Ectodermal cell (in vitro differentiated cells): ENCODE data around the gene MYL5.
"Not testable (repeated sequence)": the region's sequence is repeated elsewhere in the genome, so short reads cannot be mapped to it uniquely, and the experiment has no call there.

Source experiments
- H3K27ac ChIP-seq: 2 replicates; pipeline ENCODE4 v1.7.0; 2013; ENCODE audit warnings: mild to moderate bottlenecking, low read depth, low read length; ENCODE audit not compliant: insufficient read depth, poor library complexity, severe bottlenecking
- H3K27me3 ChIP-seq: 2 replicates; pipeline ENCODE4 v1.7.0; 2013; ENCODE audit warnings: mild to moderate bottlenecking, low read length; ENCODE audit not compliant: insufficient read depth, control insufficient read depth, poor library complexity, severe bottlenecking
- H3K36me3 ChIP-seq: one replicate; pipeline ENCODE4 v1.7.0; 2013; ENCODE audit warnings: low read length; ENCODE audit not compliant: control insufficient read depth, insufficient read depth
- H3K4me1 ChIP-seq: one replicate; pipeline ENCODE4 v1.7.0; 2013; ENCODE audit warnings: low read length; ENCODE audit not compliant: control insufficient read depth, insufficient read depth
- H3K4me3 ChIP-seq: 2 replicates; pipeline ENCODE4 v1.7.0; 2013; ENCODE audit warnings: low read depth, low read length, control low read depth; ENCODE audit not compliant: insufficient read depth
- H3K9me3 ChIP-seq: 2 replicates; pipeline ENCODE4 v1.7.0; 2013; ENCODE audit warnings: mild to moderate bottlenecking, low read length, moderate library complexity; ENCODE audit not compliant: control insufficient read depth
- WGBS, 2 experiments: methylation state at CpG; one replicate each; pipeline ENCODE4 v1.1.7; 2013; ENCODE audit warnings: missing lambda C conversion rate in 2 of 2; 5-methylcytosine and 5-hydroxymethylcytosine counted together

The MYL5 gene

GRCh38 chr4:629915-630641 lies 44.3 kb upstream of the MYL5 start:
- Histone ChIP-seq H3K27ac (no peak overlapping the region), H3K4me3 (no peak overlapping the region), H3K27me3 (no peaks in the 10 kb centered on the region), H3K36me3 (no peaks in the 10 kb centered on the region), H3K9me3 (no peaks in the 10 kb centered on the region), H3K4me1 (peaks cover 13% of the 10 kb centered on the region)
- 80 to 82% methylated on average over 20 of the region's 20 CpGs for WGBS, 2 experiments

- WGBS, 2 experiments: 89 to 90% methylated on average over 9 of the region's 9 CpGs
- H3K27me3 ChIP-seq: no peaks in the 10 kb centered on the region
These were observed 43.7 kb upstream of the MYL5 start for GRCh38 chr4:630656-631055.

GRCh38 chr4:632196-632790 lies 42.0 kb upstream of the MYL5 start:
- H3K4me3 ChIP-seq: no peak overlapping the region
- whole genome bisulfite sequencing, 2 experiments: 92 to 93% methylated on average over 16 of the region's 16 CpGs
- H3K27me3 ChIP-seq: no peaks in the 10 kb centered on the region
- H3K36me3 ChIP-seq: no peaks in the 10 kb centered on the region
- H3K9me3 ChIP-seq: no peaks in the 10 kb centered on the region
- peaks cover 9% of the 10 kb centered on the region for H3K4me1 ChIP-seq
- no peak overlapping the region for H3K27ac ChIP-seq

More at GRCh38 chr4:630656-631055, 43.7 kb upstream of the MYL5 start:
- Histone ChIP-seq H3K4me3 (no peak overlapping the region), H3K4me1 (peaks cover 9% of the 10 kb centered on the region), H3K36me3 (no peaks in the 10 kb centered on the region), H3K9me3 (no peaks in the 10 kb centered on the region), H3K27ac (no peak overlapping the region)

- Histone ChIP-seq H3K4me3 (no peak overlapping the region), H3K27ac (no peak overlapping the region), H3K4me1 (peaks cover 9% of the 10 kb centered on the region), H3K9me3 (no peaks in the 10 kb centered on the region), H3K27me3 (no peaks in the 10 kb centered on the region), H3K36me3 (no peaks in the 10 kb centered on the region)
- 93% methylated on average over 6 of the region's 6 CpGs for WGBS, 2 experiments
These were observed 41.4 kb upstream of the MYL5 start for GRCh38 chr4:632926-633325.

GRCh38 chr4:633406-633805 lies 40.9 kb upstream of the MYL5 start:
- Histone ChIP-seq H3K27ac (no peak overlapping the region), H3K27me3 (no peaks in the 10 kb centered on the region), H3K4me1 (peaks cover 9% of the 10 kb centered on the region)

GRCh38 chr4:633976-634598 lies 40.3 kb upstream of the MYL5 start:
- no peaks in the 10 kb centered on the region for H3K9me3 ChIP-seq
- no peak overlapping the region for H3K27ac ChIP-seq
- H3K4me1 ChIP-seq: peaks cover 9% of the 10 kb centered on the region
- H3K36me3 ChIP-seq: no peaks in the 10 kb centered on the region
- WGBS, 2 experiments: 88 to 90% methylated on average over 15 of the region's 15 CpGs
- H3K27me3 ChIP-seq: no peaks in the 10 kb centered on the region
- no peak overlapping the region for H3K4me3 ChIP-seq

More at GRCh38 chr4:633406-633805, 40.9 kb upstream of the MYL5 start:
- Histone ChIP-seq H3K9me3 (no peaks in the 10 kb centered on the region), H3K36me3 (no peaks in the 10 kb centered on the region), H3K4me3 (no peak overlapping the region)
- WGBS, 2 experiments: 77 to 80% methylated on average over 9 of the region's 9 CpGs

- Histone ChIP-seq H3K27ac (no peak overlapping the region), H3K4me3 (no peak overlapping the region), H3K9me3 (no peaks in the 10 kb centered on the region), H3K4me1 (peaks cover 9% of the 10 kb centered on the region), H3K36me3 (no peaks in the 10 kb centered on the region), H3K27me3 (no peaks in the 10 kb centered on the region)
- 86 to 89% methylated on average over 23 of the region's 23 CpGs for WGBS, 2 experiments
These were observed 39.8 kb upstream of the MYL5 start for GRCh38 chr4:634599-634985.

GRCh38 chr4:635066-635835 lies 39.1 kb upstream of the MYL5 start:
- WGBS, 2 experiments: 93% methylated on average over 46 of the region's 46 CpGs

GRCh38 chr4:635851-636627 lies 38.3 kb upstream of the MYL5 start:
- Histone ChIP-seq H3K27ac (no peak overlapping the region), H3K9me3 (no peaks in the 10 kb centered on the region), H3K4me1 (no peaks in the 10 kb centered on the region), H3K36me3 (no peaks in the 10 kb centered on the region), H3K27me3 (no peaks in the 10 kb centered on the region), H3K4me3 (no peak overlapping the region)
- WGBS, 2 experiments: 92 to 93% methylated on average over 22 of the region's 22 CpGs

More at GRCh38 chr4:635066-635835, 39.1 kb upstream of the MYL5 start:
- H3K9me3 ChIP-seq, H3K27ac ChIP-seq, H3K4me1 ChIP-seq, H3K36me3 ChIP-seq, H3K4me3 ChIP-seq, H3K27me3 ChIP-seq: not testable (repeated sequence)
